ENCODE data around the gene TNS4.

- TF ChIP-seq CTCF (IDR thresholded peaks at IDR 0.05) (no peak), POLR2A (IDR thresholded peaks at IDR 0.05) (no peak), POLR2AphosphoS5 (IDR thresholded peaks at IDR 0.05) (no peak), EP300 (IDR thresholded peaks at IDR 0.05) (no peak)
These were observed 3.7 kb downstream of the TNS4 start for GRCh38 chr17:40497695-40498094.

Measured in suprapubic skin (tissue), 4 donors.